Renal cortex interstitium (tissue), 15 donors: ENCODE measurements around the gene WASHC4. TPM values are rescaled to one million over a fixed set of nuclear protein-coding genes. Genes with fewer than 3 reads are reported as not detected.

Experiments used
- DNase-seq, 11 donors: peaks; one replicate each; pipeline ENCODE4 v3.0.0-alpha.2; 2013; ENCODE audit warnings: low read depth in 9 of 11, low spot score in 4 of 11; ENCODE audit errors: extremely low read depth in 1 of 11
- long read RNA-seq, 16 experiments: transcript quantifications; one replicate each; lab custom pipeline, GENCODE V29; 2026
- polyA plus RNA-seq, 3 donors: library from polyadenylated mRNA; unstranded; fragments of 120-200 nt; gene quantifications; one replicate each; pipeline ENCODE4 v1.2.1, GENCODE V29; 2013; ENCODE audit not compliant: insufficient read length in 3 of 3

Gene WASHC4, protein sequence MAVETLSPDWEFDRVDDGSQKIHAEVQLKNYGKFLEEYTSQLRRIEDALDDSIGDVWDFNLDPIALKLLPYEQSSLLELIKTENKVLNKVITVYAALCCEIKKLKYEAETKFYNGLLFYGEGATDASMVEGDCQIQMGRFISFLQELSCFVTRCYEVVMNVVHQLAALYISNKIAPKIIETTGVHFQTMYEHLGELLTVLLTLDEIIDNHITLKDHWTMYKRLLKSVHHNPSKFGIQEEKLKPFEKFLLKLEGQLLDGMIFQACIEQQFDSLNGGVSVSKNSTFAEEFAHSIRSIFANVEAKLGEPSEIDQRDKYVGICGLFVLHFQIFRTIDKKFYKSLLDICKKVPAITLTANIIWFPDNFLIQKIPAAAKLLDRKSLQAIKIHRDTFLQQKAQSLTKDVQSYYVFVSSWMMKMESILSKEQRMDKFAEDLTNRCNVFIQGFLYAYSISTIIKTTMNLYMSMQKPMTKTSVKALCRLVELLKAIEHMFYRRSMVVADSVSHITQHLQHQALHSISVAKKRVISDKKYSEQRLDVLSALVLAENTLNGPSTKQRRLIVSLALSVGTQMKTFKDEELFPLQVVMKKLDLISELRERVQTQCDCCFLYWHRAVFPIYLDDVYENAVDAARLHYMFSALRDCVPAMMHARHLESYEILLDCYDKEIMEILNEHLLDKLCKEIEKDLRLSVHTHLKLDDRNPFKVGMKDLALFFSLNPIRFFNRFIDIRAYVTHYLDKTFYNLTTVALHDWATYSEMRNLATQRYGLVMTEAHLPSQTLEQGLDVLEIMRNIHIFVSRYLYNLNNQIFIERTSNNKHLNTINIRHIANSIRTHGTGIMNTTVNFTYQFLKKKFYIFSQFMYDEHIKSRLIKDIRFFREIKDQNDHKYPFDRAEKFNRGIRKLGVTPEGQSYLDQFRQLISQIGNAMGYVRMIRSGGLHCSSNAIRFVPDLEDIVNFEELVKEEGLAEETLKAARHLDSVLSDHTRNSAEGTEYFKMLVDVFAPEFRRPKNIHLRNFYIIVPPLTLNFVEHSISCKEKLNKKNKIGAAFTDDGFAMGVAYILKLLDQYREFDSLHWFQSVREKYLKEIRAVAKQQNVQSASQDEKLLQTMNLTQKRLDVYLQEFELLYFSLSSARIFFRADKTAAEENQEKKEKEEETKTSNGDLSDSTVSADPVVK
- polyA plus RNA-seq, result 10 to 100 TPM; 46.8 to 71.0 (median 63.0) TPM
- long read RNA-seq, donor 1, result 0 reads
- long read RNA-seq, donor 2, full-length matches to known transcripts, result 1 of 6 reads
- long read RNA-seq, donor 2, partial matches to known transcripts, result 5 of 6 reads
- long read RNA-seq, donor 2, other reads (novel, unspliced or antisense), result 0 of 6 reads
- long read RNA-seq, donor 3, full-length matches to known transcripts, result 1 of 1 reads
- long read RNA-seq, donor 3, partial matches to known transcripts, result 0 of 1 reads
- long read RNA-seq, donor 3, other reads (novel, unspliced or antisense), result 0 of 1 reads
- long read RNA-seq, donor 4, partial matches to known transcripts, result 13 of 13 reads
- long read RNA-seq, donor 4, other reads (novel, unspliced or antisense), result 0 of 13 reads
- long read RNA-seq, donor 5, result 0 reads
- long read RNA-seq, donor 6, full-length matches to known transcripts, result 2 of 2 reads
- long read RNA-seq, donor 6, partial matches to known transcripts, result 0 of 2 reads
- long read RNA-seq, donor 6, other reads (novel, unspliced or antisense), result 0 of 2 reads
- long read RNA-seq, donor 7, partial matches to known transcripts, result 0 of 1 reads
- long read RNA-seq, donor 7, other reads (novel, unspliced or antisense), result 0 of 1 reads
- long read RNA-seq, donor 8, partial matches to known transcripts, result 41 of 55 reads
- long read RNA-seq, donor 8, other reads (novel, unspliced or antisense), result 13 of 55 reads
- long read RNA-seq, donor 9, full-length matches to known transcripts, result 2 of 2 reads
- long read RNA-seq, donor 9, partial matches to known transcripts, result 0 of 2 reads
- long read RNA-seq, donor 9, other reads (novel, unspliced or antisense), result 0 of 2 reads
- long read RNA-seq, donor 10, full-length matches to known transcripts, result 1 of 1 reads
- long read RNA-seq, donor 10, partial matches to known transcripts, result 0 of 1 reads
- long read RNA-seq, donor 10, other reads (novel, unspliced or antisense), result 0 of 1 reads
- long read RNA-seq, donor 11, partial matches to known transcripts, result 10 of 10 reads
- long read RNA-seq, donor 11, other reads (novel, unspliced or antisense), result 0 of 10 reads
- long read RNA-seq, donor 12, result 0 reads
- long read RNA-seq, donor 13, result 0 reads
- long read RNA-seq, donor 14, partial matches to known transcripts, result 16 of 16 reads
- long read RNA-seq, donor 14, other reads (novel, unspliced or antisense), result 0 of 16 reads
- long read RNA-seq, donor 15, result 0 reads
- long read RNA-seq, donor 16, full-length matches to known transcripts, result 5 of 115 reads
- long read RNA-seq, donor 16, partial matches to known transcripts, result 89 of 115 reads
- long read RNA-seq, donor 16, other reads (novel, unspliced or antisense), result 21 of 115 reads

GRCh38 chr12:105107494-105108371 is at the start of gene WASHC4:
Gene WASHC4 (plus strand): TSS chr12:105107731. CDS start chr12:105107801, 70 bp downstream.
- DNase-seq, result peak; percentile 79 to 93 (median 89)

DNA sequence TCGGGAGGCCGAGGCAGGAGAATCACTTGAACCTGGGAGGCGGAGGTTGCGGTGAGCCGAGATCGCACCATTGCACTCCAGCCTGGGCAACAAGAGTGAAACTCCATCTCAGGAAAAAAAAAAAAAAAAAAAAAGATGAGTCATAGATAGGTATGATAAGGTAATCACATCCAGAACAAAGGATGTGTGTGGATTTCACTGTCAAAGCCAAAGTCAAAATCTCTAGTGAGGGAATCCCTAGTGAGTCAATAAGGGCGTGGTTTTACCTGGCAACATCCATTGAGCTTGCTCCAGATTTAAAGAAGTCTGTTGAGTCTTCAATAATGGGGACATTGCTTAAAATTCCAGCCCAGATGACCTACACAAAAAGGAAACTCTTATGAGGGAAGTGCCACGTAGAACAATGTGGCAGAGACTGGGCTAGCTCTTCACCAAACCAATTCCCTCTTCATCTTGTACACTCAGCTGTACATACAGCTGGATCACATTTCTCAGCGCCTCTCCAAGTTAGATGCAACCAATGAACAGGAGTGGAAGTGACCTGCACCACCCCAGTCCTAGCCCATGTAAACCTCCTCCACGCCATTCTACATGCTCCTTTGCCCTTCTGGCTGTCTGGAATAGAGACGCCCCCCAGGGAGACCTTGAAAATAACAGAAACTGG is 46.7 kb upstream of the WASHC4 start:
- no peak for DNase-seq

DNA sequence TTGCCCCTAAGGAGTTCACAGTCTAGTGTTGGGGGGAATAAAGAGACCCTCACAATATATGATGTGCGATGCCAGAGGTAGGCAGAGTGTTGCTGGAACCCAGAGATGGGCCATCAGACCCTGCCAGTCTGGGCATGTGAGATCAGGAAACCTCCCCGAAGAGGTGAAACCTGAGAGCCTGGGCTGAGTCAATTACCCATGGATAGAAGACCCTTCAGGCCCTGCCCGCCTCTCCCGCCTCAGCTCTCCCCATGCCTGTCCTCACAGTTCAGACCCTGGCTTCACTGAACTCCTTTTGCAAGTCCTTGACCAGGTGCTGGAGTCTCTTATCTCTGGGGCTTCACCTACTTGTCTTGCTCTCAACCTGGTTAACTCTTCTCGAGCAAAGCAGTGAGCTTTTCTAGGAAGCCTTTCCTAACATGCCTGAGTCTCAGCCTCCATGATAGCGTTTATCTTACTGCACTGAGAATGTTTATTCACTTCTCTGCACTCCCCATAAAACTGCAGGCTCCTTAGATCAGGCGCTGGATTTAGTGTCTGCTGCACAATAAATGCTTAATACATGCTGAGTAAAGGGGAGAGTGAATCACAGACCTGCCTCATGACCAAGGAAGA is 42.9 kb upstream of the WASHC4 start:
- DNase-seq, result peak in 3 of 11 donors; percentile 21 to 41 (median 32)

DNA sequence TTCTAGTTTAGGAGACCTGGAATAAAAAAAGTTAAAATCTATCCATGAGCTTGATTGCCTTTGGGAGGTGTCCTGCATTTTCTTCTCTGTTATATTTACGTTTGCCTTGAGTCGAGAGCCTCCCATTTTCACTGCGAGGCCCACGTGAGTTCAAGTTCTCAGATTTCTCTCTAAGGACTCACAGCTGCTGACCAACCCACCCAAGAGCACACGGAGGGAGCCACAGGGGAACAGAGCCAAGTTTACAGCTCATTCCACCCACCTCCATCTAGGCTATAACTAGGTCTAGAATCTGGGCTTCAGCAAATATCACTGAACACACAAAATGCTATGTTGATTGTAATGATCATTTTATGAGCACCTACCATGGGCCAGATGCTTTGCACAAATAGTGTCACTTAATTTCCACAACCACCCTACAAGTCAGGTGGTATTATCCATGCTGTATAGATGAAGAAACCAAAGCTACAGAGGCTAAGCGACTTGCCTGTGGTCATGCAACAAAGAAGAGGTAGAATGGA is 40.0 kb upstream of the WASHC4 start:
- no peak for DNase-seq

DNA sequence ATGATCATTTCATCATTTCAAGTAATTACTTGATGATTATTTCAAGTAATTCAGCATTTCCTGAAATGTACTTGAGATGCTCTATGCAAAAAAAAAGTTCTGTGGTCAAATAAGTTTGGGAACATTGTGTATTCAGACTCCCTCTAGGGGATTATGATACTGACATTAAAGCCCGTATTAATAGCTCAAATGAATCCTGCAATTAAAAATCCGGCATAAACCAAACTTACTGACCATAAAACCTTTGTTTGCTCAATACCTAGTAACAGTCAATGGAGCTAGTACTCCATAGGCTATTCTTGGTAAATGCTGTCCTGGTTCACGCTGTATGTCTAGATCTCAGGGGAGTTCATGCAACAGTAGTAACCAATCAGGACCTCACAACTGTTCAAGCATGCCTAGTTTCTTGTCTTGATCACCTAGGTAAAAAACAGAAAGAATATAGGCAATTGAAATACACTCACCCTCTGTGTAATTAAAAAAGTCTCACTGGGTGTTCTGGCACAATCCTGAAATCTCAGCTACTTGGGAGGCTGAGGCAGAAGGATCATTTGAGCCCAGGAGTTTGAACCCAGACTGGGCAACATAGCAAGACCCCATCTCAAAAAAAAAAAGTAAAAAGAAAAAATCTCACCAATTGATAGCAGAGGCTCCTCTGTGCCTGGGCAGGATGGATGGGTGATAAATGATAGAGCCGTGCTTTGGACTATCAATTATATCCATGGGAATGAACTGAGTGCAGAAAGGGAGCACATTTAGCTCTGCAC is 37.4 kb upstream of the WASHC4 start:
- DNase-seq, result no peak

DNA sequence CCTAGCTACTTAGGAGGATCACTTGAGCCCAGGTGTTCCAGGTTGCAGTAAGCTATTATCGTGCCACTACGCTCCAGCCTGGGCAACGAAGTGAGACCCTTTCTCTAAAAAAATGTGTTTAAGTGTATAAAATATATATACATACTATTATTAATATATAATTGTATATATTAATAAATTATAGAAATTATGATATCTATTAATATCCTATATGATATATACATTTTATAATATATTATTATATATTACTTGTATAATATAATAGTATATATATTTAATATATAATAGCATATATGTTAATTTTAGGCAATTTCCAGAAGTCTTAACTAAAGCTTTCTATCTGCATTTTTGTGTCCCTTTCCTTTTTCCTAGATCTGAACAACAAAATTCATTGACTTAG is 35.5 kb upstream of the WASHC4 start:
- no peak for DNase-seq

GRCh38 chr12:105072888-105073488 is 34.5 kb upstream of the WASHC4 start:
- no peak for DNase-seq

DNA sequence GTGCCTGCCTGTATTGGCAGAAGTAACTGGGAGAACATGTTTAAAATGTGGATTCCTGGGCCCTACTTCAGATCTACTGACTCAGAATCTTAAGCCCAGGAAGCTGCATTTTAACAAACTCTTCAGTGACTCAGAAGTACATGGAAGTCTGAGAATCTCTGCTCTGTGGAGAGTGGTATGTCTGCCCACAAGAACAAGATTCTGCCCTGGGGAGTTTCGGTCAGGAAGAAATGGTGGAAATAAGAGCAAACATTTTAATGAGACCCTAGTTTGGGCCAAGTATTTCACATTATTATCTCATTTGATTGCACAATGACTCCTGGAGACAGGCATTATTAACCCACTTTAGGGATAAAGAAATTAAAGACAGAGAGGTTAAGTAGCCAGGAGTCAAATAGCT is 31.4 kb upstream of the WASHC4 start:
- DNase-seq, result no peak

DNA sequence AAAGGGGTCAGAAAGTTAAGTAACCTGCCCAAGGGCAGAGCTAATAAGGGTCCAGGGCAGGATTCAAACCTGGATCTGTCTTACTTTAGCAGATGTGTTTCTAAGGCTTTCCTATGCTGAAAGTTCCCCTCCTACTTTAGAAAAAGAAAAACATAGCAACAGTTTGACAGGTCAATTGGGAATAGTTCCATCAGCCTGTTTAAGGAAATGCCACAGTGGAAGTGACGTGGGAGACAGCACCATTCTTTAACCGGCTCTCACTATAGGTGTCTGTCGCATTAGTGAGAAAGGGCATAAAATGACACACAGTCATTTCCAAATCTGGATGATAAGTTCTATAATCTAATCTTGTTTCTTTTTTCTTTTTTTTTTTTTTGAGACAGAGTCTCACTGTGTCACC is 30.6 kb upstream of the WASHC4 start:
- DNase-seq, result no peak

DNA sequence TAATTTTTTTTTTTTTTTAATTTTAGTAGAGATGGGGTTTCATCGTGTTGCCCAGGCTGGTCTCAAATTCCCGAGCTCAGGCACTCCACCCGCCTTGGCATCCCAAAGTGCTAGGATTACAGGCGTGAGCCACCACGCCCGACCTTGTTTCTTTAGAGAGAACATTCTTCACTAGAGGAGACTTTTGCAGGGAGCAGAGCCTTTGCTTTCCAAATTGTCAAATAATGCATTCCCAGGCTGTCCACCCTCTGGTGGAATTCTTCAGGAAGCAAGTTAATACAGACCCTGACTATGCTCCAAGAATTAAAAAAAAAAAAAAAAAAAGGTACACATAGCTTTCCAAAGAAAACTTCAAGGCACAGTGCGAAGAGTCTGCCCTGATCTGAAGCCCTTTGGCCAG is 30.1 kb upstream of the WASHC4 start:
- DNase-seq, result no peak

DNA sequence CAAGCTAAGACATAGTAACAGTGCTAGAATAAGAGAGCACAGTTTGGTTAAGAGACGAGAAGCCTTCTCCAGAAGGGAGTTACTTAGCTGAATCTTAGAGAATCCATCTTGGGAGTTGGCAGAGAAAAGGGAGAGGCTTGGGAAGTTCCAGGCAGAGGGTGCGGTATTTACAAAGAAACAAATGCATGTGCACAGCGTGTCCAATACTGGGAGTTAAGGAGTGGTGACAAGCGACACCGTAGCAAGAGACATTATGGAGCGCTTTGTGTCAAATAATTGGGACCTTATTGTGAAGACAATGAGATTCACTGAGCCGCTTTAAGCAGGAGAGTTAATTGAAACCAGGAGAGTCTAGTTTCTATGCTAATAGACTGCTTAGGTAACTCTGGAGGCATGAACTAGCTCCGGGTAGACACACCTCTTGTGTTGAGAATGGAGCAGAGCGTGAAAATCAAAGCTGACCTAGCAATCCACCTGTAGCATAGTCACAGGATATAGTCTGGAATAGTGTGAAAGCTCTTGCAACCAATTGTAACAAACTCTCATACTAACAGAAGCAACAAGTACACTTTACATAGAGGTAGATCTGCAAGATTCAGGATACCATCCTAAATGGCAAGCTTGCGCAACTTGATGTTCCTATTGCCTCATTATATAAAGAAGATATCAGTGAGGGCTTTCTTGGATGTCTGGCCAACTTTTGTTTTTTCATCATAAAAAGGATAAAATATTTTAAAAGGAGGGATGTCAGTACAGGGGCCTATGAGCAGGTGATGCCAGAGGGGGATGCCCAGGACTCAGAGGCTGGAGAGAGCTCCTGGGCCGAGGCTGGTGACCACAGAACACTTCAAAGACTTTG is 28.6 kb upstream of the WASHC4 start:
- no peak for DNase-seq

- DNase-seq, result no peak
Measured at GRCh38 chr12:105083031-105083430, 24.5 kb upstream of the WASHC4 start.
